HCEC 1CT (cell line): ENCODE data around the gene COMMD6.
"Not testable (repeated sequence)": the region's sequence is repeated elsewhere in the genome, so short reads cannot be mapped to it uniquely, and the experiment has no call there.

ENCODE experiments used
- DNase-seq: peaks from one replicate; pipeline ENCODE4 v3.0.0-alpha.2; 2017

The COMMD6 gene

DNA sequence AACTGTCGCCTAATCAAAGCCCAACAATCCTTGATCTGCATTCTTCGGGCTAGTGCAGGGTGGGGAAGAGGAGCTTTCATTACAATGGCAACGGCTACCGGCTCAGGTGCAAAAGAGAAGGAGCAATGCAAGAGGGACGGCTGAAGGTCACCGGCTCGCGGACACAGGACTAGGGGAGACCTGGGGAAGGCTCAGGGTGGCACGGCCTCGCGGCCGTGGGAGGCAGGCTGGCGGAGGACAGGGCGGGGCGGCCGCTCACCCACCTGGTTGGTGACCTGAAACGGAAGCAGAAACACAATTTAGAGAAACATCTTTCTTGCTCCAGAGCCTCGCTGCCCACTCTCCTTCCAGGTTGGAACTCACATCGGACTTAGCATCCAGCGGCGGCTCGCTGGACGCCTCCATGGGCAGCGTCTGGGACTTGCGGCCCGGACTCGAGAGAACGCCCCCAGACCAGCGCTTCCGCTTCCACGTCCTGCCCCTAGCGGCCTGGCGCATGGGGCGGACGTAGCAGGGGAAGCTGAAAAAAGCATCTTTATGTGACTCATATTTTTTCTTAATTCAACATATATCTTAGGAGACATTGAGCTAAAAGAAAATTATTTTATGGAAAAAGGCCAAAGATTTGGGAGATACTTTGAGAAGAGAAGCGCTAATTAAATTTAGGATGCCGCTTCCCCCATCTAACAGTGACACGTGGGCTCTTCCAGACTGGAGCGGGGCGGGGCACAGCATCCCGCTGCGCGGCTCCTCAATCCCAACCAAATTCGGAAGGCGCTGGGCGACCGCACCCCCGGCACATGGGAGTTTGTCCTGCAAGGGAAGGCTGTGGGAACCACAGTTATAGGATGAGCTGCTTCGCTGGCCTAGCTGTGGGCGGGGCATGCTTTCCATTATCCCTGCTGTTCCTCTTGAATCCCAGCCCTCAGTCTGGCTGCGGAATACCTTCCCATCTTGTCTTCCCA is at the start of gene COMMD6:
COMMD6 (minus strand) TSS at position 441 of the 965 bp plus-strand sequence; CDS start at position 405, 36 bp downstream.
- peak; percentile 97 for DNase-seq

DNA sequence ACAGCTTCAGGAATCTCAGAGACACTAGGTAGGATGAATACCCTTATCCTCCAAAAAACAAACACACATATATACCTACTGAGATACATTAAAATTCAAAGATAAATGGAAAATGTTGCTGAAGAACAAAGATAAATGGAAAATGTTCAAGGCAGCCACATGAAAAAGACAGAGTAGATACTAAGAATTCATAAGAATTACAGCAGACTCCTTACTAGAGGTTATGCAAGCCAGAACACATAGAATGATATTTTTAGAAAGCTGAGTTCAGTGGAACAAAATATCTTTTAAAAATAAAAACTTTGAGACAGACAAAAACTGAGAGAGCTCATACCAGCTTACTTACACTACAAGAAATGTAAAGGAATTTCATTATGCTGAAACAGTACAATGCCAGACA is 47.5 kb upstream of the COMMD6 start:
- DNase-seq, result no peak

DNA sequence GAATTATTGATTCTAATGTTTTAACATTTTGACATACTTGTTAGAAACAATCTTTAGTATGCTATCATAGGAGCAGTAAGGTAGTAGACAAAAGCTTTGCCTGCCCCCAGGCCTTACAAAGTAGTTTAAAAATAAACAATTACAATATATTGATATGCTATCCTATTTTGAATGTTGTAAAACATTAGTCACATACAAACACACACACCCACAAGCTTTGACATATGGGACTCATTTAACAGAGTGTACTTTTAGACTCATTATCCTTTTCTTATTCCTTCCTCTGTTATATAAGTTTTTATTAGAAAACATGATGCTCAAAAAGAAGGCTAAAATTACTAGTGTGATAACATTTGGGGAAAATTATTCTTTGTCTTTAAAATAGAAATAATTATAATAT is 45.5 kb upstream of the COMMD6 start:
- DNase-seq, result no peak

DNA sequence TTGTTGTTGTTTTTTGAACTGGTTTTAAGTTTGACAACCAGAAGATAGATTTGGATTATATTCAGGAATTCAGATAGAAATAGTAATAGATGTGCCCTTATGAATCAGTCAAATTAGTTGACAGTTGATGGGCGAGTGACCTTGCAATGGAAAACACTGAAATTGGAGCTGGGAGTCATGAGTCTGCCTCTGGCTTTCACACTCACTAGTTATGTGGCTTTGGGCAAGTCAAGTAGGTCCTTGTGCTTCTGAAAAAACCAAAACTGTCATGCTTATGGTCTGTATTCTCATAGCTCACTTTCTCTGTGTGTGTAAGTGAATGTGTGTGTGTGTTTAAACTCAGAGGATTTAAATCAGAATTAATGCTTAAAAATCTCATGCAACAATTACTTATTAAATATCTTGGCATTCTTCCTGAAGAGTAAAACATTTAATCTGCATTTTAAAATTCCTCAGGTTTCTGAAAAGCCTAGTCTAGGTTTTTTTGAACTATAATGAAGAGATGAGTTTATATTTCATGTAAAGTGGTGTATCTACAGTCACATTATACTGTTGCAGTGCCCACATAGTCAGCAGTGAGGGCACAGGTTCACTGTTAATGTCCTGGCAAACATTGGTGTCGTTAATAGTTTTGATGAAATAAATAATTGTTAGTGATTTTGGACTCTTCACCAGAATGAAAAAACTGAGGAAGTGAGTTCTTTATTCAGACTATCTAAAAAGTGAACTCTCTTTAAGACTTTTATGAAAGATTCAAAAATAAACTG is 44.4 kb upstream of the COMMD6 start:
- DNase-seq, result no peak

DNA sequence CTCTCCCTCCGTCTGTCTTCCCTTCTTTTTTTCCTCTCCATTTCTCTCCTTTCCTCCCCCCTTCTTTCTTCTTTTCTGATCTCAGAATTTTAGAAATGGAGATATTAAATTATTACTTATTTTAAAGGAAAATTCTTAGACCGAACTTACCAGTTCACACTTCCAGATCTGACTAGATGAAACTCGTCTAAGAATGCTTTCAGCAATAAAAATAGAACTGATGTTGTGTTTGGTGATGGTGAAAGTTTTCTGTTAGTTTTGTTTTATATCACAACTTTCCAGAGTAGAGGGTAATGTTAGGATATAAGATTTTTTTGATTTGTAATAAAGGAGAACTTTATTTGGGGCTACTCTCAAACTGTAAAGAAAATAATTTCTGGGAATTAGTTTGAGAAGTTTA is 41.9 kb upstream of the COMMD6 start:
- DNase-seq, result no peak

DNA sequence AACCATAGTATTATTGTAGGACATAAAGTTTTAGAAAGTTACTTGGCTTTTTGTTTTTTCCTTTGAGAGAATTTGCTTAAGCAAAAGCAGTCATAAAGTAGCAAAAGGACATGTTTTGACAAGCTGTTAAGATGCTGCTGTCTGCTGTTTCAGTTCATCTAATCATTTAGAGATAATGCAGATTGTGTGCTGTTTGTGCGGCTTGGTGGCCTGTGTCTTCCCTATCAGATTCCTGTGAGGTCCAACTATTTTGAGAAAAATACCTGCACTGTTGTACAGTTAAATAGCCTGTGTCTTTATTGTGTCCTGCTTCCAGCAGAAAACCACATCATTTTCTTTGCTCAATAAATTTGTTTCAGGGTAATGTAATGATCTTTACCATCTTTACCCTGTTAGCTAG is 31.9 kb upstream of the COMMD6 start:
- DNase-seq, result no peak

DNA sequence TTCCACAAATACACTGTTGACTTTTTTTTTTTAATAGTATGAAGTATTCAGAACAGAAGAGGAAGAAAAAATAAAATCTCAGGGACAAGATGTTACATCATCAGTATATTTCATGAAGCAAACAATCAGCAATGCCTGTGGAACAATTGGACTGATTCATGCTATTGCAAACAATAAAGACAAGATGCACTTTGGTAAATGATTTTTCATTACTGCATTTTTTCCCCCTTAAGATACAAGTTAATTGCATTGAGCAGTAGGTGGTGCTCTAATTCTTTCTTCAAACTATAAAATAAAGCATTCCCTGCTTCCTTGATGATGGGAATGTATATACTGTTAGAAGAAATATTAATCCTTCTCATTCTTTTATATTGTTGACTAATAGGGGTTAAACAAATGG is 29.0 kb upstream of the COMMD6 start:
- DNase-seq, result peak; percentile 62

DNA sequence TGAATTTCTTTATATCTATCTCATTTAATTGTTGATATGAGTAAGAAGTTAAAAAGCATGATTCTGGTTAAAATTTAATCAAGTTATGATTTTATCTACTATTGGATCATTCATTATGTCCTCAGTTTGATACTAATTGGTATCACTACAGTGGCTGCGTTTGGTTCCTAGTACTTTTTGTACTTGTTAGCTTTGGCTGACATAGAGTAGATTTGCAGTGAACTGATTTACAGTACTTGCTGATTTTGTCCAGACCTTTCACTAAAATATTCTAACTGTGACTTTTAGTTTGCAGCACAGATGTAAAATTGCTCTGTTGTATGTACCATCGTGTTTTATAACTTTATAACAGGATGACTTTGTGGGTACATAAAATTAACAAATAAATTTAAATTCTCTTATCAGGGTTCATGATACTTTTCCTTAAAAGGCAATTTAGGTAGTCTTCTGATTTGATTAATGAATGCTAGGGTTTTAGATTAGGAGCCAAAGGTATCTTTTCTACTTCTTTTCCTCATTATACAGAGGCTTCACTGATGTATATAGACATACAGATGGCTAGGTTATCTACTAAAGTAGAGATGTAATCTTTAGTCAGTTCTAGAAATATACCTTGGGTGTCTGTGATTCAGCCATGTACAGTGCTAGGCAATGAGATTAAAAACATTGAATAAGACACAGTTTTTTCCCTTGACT is 20.7 kb upstream of the COMMD6 start:
- DNase-seq, result no peak

DNA sequence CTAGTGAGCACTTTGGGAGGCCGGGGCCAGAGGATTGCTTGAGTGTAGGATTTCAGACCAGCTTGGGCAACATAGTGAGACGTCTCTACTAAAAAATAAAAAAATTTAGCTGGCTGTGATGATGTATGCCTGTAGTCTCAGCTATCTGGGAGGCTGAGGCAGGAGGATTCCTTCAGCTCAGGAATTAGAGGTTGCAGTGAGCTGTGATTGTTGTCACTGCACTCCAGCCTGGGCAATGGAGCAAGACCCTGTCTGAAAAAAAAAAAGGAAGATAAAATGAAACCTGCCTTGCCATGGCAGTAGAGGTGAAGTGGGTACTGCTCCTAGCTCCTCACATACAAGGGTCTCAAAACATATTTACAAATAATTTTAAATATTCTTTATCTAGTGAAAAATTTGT is 19.3 kb upstream of the COMMD6 start:
- DNase-seq, result no peak

DNA sequence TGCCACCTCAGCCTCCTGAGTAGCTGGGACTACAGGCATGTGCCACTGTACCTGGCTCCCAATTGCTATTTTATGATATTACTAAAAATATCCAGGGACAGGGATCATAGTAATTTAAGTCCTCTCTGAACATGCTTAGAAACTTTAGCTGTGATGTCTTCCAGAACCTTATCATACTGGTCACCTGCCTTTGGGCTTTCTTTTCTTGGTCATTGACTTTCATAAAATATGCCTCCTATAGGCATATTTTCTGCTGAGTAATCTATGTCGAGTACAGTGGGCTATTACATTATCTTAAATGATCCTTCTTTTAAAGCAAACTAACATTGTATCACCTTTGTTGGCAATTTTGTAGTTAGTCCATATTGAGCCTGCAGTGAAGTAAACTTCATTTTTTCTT is 18.2 kb upstream of the COMMD6 start:
- no peak for DNase-seq

DNA sequence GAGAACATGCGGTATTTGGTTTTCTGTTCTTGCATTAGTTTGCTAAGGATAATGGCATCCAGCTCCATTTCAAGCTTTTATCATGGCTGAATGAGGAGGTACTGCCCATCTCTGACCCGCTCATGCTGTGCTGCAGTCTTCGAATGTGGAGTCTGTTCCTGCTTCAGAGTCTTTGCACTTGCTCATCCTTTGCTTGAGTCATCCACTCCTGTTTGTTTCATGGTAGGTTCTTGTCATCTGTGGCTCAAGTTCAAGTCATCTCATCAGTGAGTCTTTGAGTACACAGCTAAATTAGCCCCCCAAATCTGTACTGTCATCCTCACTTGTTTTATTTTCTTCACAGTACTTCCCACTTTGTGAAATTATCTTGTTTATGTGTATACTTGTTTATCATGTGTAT is 17.3 kb upstream of the COMMD6 start:
- DNase-seq, result no peak

DNA sequence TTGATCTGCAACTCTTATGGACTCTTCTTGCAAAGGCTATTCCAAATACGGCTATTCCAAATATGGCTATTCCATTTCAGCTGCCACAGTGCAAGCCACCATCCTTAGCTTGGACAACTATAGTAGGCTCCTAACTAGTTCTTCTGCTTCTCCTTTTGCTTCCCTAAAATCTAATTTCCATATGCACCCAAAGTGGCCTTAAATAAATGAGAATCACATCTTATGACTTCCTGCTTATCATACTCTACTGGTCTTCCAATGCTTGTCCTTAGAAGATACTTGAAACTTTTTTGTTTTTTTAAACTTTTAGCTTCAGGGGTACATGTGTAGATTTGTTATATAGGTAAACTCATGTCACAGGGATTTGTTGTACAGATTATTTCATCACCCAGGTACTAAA is 16.8 kb upstream of the COMMD6 start:
- DNase-seq, result no peak

DNA sequence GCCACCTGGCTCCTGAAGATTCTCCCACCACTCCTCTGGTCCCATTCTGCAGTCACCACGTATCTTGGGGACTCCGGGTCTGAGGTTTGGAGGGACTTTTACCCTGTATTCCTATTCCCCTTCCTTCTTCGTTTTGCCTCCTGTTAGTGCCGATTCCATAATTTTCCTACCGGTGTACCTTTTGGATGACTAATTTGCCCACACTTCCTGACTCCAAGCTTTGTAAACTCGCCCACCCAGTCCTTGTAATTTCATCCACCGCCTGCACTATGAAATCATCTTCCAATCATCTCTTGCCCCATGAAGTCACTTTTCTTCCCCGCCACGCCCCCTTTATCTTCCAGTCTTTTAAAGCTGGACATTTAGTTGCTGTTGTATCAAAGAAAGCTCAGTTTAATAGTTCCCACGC is 12.5 kb upstream of the COMMD6 start:
- DNase-seq, result peak; percentile 68

DNA sequence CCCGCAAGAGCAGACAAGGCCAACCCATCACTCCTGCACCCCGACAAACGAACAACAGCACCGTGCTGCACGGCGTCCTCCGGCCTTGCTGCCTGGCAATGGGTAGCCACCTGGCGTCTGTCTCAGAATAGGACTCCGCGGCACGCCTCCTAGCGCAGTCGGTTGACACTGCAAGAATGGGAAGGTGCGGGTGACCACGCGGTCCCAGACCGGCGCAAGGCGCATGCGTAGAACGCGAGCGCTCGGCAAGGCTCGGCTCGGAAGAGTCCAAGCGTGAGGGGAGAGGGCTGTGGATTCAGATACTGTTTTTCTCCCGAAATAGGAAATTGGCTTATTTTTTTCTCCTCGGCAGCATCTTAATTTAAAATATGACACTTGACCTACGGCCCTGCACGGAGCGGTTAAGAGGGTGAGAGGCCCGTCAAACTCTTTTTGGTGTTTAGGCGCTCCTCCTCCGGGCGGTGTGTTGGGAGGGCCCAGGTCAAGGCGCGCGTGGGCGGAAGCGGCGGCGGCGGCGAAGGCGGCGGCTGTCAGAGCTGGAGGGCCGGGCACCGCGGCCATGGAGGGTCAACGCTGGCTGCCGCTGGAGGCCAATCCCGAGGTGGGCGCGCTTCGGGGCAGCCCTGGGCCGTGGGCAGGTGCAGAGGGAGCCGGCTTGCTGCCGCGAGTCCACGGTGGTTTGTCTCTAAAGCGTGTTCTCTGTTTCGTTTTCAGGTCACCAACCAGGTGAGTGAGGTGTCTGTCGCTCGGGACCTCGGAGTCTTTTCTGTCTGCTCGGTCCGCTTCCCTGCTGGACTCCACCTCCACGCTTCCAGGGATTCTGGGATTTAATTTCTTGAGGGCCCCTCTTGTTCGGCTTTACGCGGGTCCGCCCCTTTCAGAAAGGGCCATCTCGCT is 11.9 kb upstream of the COMMD6 start, which contains the start of gene UCHL3:
UCHL3 (plus strand) TSS at position 530 of the 897 bp plus-strand sequence; CDS start at position 560, 30 bp downstream.
- peak; percentile 92 for DNase-seq

DNA sequence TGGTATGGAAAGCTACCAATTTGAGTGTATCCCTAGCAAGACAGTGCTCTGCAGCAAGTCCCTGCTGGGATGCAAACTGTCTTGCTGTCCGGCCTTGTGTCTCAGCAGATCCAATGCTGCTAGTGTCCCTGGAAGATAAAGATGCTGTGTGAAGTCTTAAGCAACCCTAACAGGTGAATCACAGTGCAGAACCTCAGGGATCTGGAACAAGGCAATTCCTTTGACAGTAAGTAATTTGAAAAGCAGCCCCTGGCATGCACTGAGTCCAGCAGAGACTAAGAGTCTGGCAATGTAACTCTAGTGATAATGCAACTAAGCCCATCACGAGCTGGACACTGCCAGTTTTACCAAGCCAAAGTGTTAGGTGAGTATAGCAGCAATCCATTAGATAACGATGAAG is 10.3 kb upstream of the COMMD6 start:
- no peak for DNase-seq

DNA sequence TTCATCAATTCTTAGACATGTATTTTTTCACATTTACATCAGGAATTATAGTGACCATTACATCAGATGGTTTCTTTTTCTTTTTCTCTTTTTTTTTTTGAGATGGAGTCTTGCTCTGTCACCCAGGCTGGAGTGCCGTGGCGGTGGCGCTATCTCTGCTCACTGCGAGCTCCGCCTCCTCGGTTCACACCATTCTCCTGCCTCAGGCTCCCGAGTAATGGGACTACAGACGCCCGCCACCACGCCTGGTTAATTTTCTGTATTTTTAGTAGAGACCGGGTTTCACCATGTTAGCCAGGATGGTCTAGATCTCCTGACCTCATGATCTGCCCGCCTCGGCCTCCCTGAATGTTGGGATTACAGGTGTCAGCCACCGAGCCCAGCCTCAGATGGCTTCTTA is 7.7 kb upstream of the COMMD6 start:
- not testable (repeated sequence) for DNase-seq

DNA sequence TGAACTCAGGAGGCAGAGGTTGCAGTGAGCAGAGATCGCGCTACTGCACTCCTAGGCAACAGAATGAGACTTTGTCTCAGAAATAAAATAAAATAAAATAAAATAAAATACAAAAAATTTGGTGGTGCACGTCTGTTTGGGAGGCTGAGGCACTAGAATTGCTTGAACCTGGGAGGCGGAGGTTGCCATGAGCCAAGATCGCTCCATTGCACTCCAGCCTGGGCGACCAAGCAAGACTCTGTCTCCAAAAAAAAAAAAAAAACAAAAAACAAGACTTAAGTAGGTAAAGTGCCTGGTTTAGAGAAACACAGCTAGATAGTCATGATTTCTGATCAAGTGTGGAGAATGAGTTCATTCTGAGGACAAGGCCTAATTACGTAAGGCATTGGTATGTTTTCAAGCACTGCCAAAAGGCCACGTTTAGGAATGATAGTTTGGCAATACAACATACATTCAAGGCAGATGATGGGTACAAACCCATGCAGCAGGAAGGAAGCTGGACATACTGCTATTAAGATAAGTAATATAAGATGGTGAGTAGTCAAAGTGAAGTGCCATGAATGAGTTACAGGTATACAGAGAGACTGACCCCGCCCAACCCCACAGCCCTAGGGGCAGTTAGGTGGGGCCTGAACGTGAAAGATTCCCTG is 7.2 kb upstream of the COMMD6 start:
- DNase-seq, result peak; percentile 88

DNA sequence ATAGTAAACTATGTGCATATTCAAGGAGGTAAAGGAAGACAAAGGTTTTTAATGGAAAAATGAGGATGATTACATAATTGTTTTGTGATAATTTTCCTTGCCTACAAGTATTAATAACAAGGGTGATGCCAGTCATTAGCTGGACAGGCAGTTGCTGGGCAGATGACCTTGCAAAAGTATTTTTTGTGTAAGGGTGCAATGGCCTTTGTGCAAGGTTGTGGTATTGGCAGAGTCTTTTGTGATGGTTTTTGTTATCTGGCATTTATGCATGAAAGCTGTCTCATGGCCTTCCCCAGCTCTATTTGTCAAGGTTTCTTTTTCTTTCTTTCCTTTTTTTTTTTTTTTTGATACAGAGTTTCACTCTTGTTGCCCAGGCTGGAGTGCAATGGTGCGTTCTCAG is 4.3 kb upstream of the COMMD6 start:
- DNase-seq, result no peak

DNA sequence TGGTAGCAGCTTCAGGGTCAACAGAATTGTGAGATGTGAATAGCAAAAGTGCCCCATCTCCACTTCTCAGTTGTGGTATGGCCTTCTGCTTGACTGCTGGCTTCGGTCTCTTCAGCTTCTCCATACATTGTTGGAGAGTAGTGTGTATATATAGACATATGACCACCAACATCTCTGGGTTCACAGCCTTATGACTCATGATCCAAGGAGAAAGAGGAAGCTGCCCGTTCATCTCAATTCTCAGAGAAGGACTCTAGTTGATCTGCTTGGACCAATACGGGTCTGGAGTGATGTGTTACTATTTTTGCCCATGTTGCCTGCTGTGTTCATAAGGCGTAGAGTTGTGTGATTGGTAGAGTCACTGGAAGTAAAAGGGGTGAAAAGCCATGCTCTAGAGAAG is 3.6 kb upstream of the COMMD6 start:
- no peak for DNase-seq

DNA sequence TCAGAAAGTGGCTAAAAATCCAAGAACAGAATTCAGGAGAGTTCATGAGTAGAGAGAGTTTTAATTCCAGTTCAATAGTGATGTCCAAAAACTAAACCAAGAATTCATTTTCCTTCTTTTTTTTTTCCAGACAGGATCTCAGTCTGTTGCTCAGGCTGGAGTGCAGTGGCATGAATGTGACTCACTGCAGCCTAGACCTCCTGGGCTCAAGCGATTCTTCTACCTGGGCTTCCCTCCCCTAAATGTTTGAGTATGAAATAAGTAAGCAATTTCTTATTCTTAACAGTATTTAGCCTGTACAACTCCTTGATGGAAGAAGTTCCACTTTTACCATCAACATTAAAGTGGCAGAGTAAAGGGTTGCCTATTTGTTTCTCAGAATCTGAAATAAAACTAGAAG is 3.8 kb downstream of the COMMD6 start:
- no peak for DNase-seq

DNA sequence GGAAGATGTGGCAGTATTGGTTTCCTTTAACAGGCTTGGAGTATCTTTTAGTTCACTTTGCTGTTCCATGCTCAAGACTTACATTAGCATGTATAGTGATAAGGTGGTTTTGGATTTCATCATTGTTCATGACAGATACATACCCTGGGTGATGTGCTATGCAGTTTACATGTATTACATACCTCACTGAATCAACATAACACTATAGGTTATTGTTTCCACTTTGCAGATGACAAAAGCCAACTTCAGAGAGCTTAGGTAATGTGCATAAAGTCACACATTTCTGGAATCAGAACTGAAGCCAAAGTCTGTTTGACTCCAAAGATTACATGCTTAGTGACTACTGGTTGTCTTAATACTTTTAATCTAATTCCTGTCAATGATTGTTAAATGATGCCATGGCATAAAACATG is 7.1 kb downstream of the COMMD6 start:
- no peak for DNase-seq

DNA sequence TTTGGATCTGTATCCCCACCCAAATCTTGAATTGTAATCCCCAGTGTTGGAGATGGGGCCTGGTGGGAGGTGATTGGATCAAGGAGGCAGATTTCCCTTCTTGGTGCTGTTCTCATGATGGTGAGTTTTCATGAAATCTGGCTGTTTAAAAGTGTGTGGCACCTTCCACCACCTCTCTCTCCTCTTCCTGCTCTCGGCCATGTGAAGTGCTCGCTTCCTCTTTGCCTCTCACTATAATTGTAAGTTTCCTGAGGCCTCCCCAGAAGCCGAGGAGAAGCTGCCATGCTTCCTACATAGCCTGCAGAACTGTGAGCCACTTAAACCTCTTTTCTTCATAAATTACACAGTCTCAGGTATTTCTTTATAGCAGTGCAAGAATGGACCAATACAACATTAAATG is 15.7 kb downstream of the COMMD6 start:
- no peak for DNase-seq
